Pons (tissue), 1 donor: ENCODE data around the gene TRIM49D2.
"Not testable (repeated sequence)": the region's sequence is repeated elsewhere in the genome, so short reads cannot be mapped to it uniquely, and the experiment has no call there.

ENCODE experiments used
- DNase-seq: peaks from one replicate; pipeline ENCODE4 v3.0.0-alpha.2; 2016; ENCODE audit warnings: low spot score

TRIM49D2 gene, protein sequence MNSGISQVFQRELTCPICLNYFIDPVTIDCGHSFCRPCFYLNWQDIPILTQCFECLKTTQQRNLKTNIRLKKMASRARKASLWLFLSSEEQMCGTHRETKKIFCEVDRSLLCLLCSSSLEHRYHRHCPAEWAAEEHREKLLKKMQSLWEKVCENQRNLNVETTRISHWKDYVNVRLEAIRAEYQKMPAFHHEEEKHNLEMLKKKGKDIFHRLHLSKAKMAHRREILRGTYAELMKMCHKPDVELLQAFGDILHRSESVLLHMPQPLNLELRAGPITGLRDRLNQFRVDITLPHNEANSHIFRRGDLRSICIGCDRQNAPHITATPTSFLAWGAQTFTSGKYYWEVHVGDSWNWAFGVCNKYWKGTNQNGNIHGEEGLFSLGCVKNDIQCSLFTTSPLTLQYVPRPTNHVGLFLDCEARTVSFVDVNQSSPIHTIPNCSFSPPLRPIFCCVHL

GRCh38 chr11:89923764-89924163 is at the start of gene TRIM49D2:
Gene TRIM49D2, plus strand, starts transcription at chr11:89924064. Its CDS starts 2,698 bp downstream, at chr11:89926762.
- DNase-seq: not testable (repeated sequence)

DNA sequence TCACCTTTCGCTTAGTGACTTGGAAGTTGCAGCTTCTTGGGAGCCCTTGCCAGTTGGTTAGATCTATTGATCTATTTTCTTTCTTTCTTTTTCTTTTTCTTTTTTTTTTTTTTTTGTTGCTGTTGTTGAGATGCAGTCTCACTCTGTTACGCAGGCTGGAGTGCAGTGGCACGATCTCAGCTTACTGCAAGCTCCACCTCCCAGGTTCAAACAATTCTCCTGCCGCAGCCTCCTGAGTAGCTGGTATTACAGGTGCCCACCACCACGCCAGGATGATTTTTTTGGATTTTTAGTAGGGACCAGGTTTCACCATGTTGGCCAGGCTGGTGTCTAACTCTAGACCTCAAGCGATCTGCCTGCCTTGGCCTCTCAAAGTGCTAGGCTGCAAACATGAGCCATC is 46.4 kb upstream of the TRIM49D2 start:
- not testable (repeated sequence) for DNase-seq

DNA sequence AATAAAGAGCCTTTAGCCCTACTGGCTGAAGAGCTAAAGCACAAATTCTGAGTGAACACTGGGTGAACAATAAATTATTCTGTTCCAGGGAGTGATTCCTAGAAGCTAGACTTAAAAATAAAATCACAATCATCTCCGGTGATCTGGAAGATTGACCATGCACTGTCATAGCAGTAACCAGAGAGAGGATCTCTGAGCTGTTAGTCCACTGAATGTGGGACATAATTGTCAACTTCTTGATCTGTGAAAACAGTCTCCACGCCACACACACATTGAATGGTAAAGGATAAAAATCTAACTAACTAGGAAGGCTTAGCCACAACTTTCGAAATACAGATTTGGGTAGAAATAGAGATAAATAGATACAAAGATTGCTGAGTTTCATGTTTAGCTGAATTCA is 30.6 kb upstream of the TRIM49D2 start:
- DNase-seq: not testable (repeated sequence)

DNA sequence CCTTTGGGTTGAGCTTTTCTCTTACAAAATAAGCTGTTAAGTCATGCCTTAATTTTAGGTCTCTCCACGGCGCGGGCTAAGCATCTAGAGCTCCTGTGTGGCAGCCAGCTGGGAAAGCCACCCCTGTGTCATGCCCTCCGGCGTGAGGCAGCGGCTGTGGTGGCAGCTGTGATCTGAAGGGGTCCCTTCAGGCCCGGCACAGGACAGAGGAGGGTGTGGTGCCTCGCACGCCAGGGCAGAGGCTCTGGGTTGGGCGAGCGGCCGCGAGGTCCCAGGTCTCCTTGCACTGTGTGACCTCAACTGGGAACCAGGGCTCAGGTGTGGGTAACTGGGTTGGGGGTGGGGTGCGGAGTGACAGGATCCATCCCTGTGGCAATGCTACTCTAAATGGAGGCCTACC is 23.1 kb upstream of the TRIM49D2 start:
- not testable (repeated sequence) for DNase-seq

GRCh38 chr11:89922195-89922660 is 1.6 kb upstream of the TRIM49D2 start, which contains the start of gene TRIM49D1:
Gene TRIM49D1, minus strand, starts transcription at chr11:89922245. Its CDS starts 4,535 bp downstream, at chr11:89917710.
- DNase-seq: no peak

GRCh38 chr11:89960833-89961232 is 37.0 kb downstream of the TRIM49D2 start:
- not testable (repeated sequence) for DNase-seq

DNA sequence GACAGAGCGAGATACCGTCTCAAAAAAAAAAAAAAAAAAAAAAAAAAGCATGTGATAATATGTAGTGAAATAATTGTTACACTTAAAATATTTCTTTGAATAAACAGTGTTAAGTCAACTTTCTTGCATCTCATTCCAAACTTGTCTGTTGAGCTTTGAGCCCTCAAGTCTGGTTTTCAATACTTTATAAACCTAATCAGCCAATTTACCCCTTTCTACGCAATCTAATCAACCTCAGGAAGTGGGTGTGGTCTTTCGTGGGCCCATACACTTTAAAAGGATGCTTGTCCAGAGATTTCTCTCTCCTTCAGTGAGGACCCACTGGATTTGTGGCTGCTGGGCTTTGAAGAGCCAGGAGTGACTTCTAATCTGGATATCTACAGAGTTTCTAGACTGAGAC is 41.9 kb downstream of the TRIM49D2 start, which contains the start of gene TRIM64:
Gene TRIM64 (plus strand): TSS at position 301 of the 400 bp plus-strand sequence. CDS start 2,467 bp downstream, outside the sequence.
- DNase-seq: not testable (repeated sequence)
